Stimulated activated CD4-positive, alpha-beta T cell treated with anti-CD3 and anti-CD28 coated beads, Interleukin-12 subunit alpha, Interleukin-12 subunit beta, amount 100 ng/mL, for 24 hours (primary cell): Measurements from ENCODE around the gene ICAM5.
"Not testable (repeated sequence)": the region's sequence is repeated elsewhere in the genome, so short reads cannot be mapped to it uniquely, and the experiment has no call there.

ENCODE experiments used
- DNase-seq, 2 experiments: peaks; one replicate each; pipeline ENCODE4 v3.0.0-alpha.2; 2020; ENCODE audit warnings: low read depth in 2 of 2

Gene ICAM5

GRCh38 chr19:10270616-10271394 is 18.9 kb upstream of the ICAM5 start, which contains the start of gene ICAM1:
Gene ICAM1 (plus strand): TSS chr19:10271120. CDS start chr19:10271160, 40 bp downstream.
- peak in 1 of 2 experiments; percentile 70 for DNase-seq

- no peak for DNase-seq
Measured at GRCh38 chr19:10271543-10272086, 18.1 kb upstream of the ICAM5 start.

- no peak for DNase-seq
Measured at GRCh38 chr19:10274589-10274988, 15.2 kb upstream of the ICAM5 start.

GRCh38 chr19:10277795-10278589 is 11.8 kb upstream of the ICAM5 start:
- no peak for DNase-seq

GRCh38 chr19:10278935-10279334 is 10.8 kb upstream of the ICAM5 start:
- DNase-seq = no peak

DNA sequence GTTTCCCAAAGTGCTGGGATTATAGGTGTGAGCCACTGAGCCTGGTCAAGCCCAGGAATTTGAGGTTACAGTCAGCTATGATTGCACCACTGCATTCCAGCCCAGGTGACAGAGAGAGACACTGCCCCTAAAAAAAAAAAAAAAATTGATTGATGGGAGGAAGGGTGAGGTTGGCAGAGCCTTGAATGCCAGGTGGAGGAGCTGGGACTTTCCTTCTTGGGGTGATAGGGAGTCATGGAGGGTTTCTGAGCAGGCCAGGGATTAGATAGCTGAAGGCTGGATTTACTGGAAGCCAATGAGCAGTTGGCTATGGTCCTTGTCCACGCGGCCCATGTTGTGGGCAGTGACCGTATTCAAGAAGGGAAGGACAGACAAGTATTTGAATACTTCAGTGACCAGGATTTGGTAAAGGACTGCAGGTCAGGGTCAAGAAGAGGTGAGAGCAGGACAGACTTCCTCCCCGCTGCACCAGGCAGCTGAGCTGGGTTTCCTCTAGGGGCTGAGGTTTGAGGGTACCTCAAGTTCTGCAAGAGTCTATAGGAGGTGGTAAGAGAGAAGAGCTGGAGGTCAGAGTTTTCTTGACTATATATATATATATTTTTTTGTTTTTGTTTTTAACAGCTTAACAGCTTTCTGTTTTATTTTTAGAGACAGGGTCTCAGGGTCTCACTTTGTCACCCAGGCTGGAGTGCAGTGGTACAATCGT is 9.9 kb upstream of the ICAM5 start:
- DNase-seq = no peak

DNA sequence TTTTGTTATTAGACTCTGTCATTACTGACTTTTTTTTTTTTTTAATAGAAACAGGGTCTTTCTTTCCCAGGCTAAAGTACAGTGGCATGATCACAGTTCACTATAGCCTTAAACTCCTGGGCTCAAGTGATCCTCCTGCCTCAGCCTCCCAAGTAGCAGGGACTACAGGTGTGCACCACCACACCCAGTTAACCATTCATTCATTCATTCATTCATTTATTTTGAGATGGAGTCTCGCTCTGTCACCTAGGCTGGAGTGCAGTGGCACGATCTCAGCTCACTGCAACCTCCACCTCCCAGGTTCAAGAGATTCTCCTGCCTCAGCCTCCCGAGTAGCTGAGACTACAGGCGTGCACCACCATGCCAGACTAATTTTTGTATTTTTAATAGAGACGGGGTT is 7.7 kb upstream of the ICAM5 start:
- not testable (repeated sequence) for DNase-seq

GRCh38 chr19:10283301-10284064 is 6.3 kb upstream of the ICAM5 start:
- no peak for DNase-seq

- no peak for DNase-seq
Measured at GRCh38 chr19:10284065-10284959, 5.4 kb upstream of the ICAM5 start.

DNA sequence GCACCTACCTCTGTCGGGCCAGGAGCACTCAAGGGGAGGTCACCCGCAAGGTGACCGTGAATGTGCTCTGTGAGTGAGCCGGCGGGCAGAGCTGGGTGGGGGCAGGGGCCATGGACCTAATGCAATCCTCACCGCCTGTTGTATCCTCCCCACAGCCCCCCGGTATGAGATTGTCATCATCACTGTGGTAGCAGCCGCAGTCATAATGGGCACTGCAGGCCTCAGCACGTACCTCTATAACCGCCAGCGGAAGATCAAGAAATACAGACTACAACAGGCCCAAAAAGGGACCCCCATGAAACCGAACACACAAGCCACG is 4.8 kb upstream of the ICAM5 start:
- DNase-seq = no peak

DNA sequence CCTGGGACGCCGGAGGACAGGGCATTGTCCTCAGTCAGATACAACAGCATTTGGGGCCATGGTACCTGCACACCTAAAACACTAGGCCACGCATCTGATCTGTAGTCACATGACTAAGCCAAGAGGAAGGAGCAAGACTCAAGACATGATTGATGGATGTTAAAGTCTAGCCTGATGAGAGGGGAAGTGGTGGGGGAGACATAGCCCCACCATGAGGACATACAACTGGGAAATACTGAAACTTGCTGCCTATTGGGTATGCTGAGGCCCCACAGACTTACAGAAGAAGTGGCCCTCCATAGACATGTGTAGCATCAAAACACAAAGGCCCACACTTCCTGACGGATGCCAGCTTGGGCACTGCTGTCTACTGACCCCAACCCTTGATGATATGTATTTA is 4.4 kb upstream of the ICAM5 start:
- no peak for DNase-seq

DNA sequence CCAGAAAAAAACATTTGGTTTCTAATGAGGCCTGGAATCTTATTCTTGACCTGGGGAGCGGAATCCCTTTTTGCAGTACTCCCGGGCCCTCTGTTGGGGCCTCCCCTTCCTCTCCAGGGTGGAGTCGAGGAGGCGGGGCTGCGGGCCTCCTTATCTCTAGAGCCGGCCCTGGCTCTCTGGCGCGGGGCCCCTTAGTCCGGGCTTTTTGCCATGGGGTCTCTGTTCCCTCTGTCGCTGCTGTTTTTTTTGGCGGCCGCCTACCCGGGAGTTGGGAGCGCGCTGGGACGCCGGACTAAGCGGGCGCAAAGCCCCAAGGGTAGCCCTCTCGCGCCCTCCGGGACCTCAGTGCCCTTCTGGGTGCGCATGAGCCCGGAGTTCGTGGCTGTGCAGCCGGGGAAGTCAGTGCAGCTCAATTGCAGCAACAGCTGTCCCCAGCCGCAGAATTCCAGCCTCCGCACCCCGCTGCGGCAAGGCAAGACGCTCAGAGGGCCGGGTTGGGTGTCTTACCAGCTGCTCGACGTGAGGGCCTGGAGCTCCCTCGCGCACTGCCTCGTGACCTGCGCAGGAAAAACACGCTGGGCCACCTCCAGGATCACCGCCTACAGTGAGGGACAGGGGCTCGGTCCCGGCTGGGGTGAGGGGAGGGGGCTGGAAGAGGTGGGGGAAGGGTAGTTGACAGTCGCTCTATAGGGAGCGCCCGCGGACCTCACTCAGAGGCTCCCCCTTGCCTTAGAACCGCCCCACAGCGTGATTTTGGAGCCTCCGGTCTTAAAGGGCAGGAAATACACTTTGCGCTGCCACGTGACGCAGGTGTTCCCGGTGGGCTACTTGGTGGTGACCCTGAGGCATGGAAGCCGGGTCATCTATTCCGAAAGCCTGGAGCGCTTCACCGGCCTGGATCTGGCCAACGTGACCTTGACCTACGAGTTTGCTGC is 2.7 kb upstream of the ICAM5 start, which contains the start of gene ICAM4:
Gene ICAM4 (plus strand): TSS at position 153 of the 935 bp plus-strand sequence. CDS start 58 bp downstream, at position 211.
- DNase-seq = no peak

DNA sequence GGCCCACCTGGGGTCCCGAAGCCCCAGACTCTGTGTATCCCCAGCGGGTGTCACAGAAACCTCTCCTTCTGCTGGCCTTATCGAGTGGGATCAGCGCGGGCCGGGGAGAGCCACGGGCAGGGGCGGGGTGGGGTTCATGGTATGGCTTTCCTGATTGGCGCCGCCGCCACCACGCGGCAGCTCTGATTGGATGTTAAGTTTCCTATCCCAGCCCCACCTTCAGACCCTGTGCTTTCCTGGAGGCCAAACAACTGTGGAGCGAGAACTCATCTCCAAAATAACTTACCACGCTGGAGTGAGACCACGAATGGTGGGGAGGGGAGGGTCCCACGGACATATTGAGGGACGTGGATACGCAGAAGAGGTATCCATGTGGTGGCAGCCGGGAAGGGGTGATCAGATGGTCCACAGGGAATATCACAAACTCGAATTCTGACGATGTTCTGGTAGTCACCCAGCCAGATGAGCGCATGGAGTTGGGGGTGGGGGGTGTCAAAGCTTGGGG is 1.0 kb upstream of the ICAM5 start:
- no peak for DNase-seq

DNA sequence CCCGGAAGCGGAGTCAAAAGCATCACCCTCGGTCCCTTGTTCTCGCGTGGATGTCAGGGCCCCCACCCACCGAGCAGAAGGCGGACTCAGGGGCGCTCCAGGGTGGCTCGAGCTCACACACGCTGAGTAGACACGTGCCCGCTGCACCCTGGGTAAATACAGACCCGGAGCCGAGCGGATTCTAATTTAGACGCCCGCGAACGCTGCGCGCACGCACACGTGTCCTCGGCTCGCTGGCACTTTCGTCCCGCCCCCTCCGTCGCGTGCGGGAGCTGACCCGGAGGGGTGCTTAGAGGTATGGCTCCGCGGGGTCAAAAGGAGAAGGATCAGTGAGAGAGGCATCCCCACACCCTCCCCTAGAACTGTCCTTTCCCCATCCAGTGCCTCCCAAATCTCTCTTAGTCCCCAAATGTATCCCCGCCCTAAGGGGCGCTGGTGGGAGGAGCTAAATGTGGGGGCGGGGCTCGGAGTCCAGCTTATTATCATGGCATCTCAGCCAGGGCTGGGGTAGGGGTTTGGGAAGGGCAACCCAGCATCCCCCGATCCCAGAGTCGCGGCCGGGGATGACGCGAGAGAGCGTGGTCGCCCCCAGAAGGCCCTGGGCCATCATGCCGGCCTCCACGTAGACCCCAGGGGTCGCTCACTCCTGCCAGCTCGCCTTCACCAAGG is 451 bp upstream of the ICAM5 start:
- DNase-seq = peak in 1 of 2 experiments; percentile 36

- no peak for DNase-seq
Measured at GRCh38 chr19:10290357-10290875, 664 bp downstream of the ICAM5 start.

DNA sequence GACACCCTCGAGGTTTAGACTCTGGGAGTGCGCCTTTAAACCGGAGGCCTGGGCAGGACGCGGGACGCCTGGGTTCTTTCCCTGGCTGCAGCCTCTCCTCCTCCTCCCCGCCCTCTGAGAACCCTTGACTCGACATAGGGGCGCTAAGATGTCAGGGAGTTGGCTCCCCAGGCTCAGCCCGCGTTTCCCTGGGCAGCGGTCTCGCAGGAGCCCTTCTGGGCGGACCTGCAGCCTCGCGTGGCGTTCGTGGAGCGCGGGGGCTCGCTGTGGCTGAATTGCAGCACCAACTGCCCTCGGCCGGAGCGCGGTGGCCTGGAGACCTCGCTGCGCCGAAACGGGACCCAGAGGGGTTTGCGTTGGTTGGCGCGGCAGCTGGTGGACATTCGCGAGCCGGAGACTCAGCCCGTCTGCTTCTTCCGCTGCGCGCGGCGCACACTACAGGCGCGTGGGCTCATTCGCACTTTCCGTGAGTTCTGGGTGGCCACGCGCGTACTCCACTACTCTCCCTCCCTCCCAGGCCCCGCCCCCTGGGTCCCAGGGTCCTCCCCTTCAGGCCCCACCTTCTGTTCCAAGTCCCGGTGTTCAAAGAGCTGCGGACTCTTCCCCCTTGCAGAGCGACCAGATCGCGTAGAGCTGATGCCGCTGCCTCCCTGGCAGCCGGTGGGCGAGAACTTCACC is 1.3 kb downstream of the ICAM5 start:
- DNase-seq = no peak

GRCh38 chr19:10291554-10292205 is 1.9 kb downstream of the ICAM5 start:
- no peak for DNase-seq
